Caco-2 (cell line): Measurements from ENCODE around the gene CFAP77. TPM values are rescaled to one million over a fixed set of nuclear protein-coding genes. Genes with fewer than 3 reads are reported as not detected.
"Not testable (repeated sequence)": the region's sequence is repeated elsewhere in the genome, so short reads cannot be mapped to it uniquely, and the experiment has no call there.

ENCODE experiments used
- BruUV-seq: library from RNA; stranded (reverse); fragments of 400-500 nt; replicated peaks from 2 replicates; lab custom pipeline; 2021; lab: Mats Ljungman, UMichigan
- CTCF ChIA-PET: fragments of 300-600 bp; sonication (Branson Sonifier 250); formaldehyde crosslinking; loops from one replicate; lab custom pipeline; 2022; ENCODE audit warnings: antibody characterized with exemption; lab: Charles Lee
- POLR2A ChIA-PET: fragments of 300-600 bp; sonication (Branson Sonifier 250); formaldehyde crosslinking; loops from one replicate; lab custom pipeline; 2022; ENCODE audit warnings: antibody characterized with exemption; lab: Charles Lee
- DNase-seq, 2 experiments: peaks; one replicate each; pipeline versions ENCODE4 v3.0.0 to v3.0.0-alpha.2; 2020 to 2022
- H3K27me3 ChIP-seq: replicated peaks from 2 replicates; pipeline ENCODE4 v1.6.0; 2011; ENCODE audit warnings: low read length; ENCODE audit not compliant: control insufficient read depth, insufficient read depth
- H3K36me3 ChIP-seq: 2 replicates; pipeline ENCODE4 v1.5.1; 2011; ENCODE audit warnings: low read length; ENCODE audit not compliant: control insufficient read depth, insufficient read depth
- H3K4me1 ChIP-seq: fragments of 250-450 bp; sonication (Bioruptor Pico); 2 replicates; pipeline ENCODE4 v1.5.1; 2020; ENCODE audit warnings: mild to moderate bottlenecking
- H3K4me3 ChIP-seq: 2 replicates; pipeline ENCODE4 v1.5.1; 2011; ENCODE audit warnings: low read depth, mild to moderate bottlenecking, control low read depth, low read length
- H3K9me3 ChIP-seq: fragments of 250-450 bp; sonication (Bioruptor Pico); 2 replicates; pipeline ENCODE4 v1.5.1; 2020; ENCODE audit warnings: mild to moderate bottlenecking, moderate library complexity
- H3K27ac Mint-ChIP-seq: one replicate; pipeline ENCODE4 v1.8.0; 2022; ENCODE audit warnings: mixed read lengths; ENCODE audit not compliant: unreplicated experiment
- H3K27me3 Mint-ChIP-seq: one replicate; pipeline ENCODE4 v1.8.0; 2022; ENCODE audit warnings: mixed read lengths; ENCODE audit not compliant: insufficient read depth, unreplicated experiment
- H3K36me3 Mint-ChIP-seq: one replicate; pipeline ENCODE4 v1.8.0; 2022; ENCODE audit warnings: mild to moderate bottlenecking, mixed read lengths; ENCODE audit not compliant: insufficient read depth, unreplicated experiment
- H3K4me1 Mint-ChIP-seq: one replicate; pipeline ENCODE4 v1.8.0; 2022; ENCODE audit warnings: low read depth, mixed read lengths; ENCODE audit not compliant: unreplicated experiment
- H3K4me3 Mint-ChIP-seq: one replicate; pipeline ENCODE4 v1.8.0; 2022; ENCODE audit warnings: mild to moderate bottlenecking, moderate library complexity, mixed read lengths; ENCODE audit not compliant: unreplicated experiment
- H3K9me3 Mint-ChIP-seq: one replicate; pipeline ENCODE4 v1.8.0; 2022; ENCODE audit warnings: mixed read lengths; ENCODE audit not compliant: unreplicated experiment
- CTCF ChIP-seq, 2 experiments: fragments of 200-600 bp in 1 of 2; IDR thresholded peaks; 1 replicate in 1 of 2; 2 replicates in 1 of 2; pipeline versions ENCODE4 v1.5.1 to v1.8.0; 2011 to 2022; ENCODE audit warnings: antibody characterized with exemption in 1 of 2, control low read depth in 1 of 2, inconsistent platforms in 1 of 2, low read depth in 1 of 2, low read length in 1 of 2, mild to moderate bottlenecking in 1 of 2, moderate library complexity in 1 of 2; ENCODE audit not compliant: insufficient read depth in 1 of 2, severe bottlenecking in 1 of 2, unreplicated experiment in 1 of 2
- intact Hi-C: fragments of 100-400 bp; cut with micrococcal nuclease; formaldehyde crosslinking; loops from one replicate; pipeline ENCODE4 v1.10.0; 2022; ENCODE audit not compliant: unreplicated experiment
- total RNA-seq: library from RNA; stranded (reverse); gene quantifications from 2 replicates; pipeline ENCODE4 v1.2.3, GENCODE V29; 2022

The CFAP77 gene
- total RNA-seq, 1 experiment from 2014 or later, result not detected

- H3K27me3 ChIP-seq, result no peaks in the 10 kb centered on the region
- Mint-ChIP-seq H3K4me3 (no peak overlapping the region), H3K27ac (no peak overlapping the region), H3K36me3 (no peaks in the 10 kb centered on the region), H3K9me3 (no peaks in the 10 kb centered on the region), H3K4me1 (no peaks in the 10 kb centered on the region), H3K27me3 (peaks cover 23% of the 10 kb centered on the region)
- H3K4me1 ChIP-seq, result no peaks in the 10 kb centered on the region
- POLR2A ChIA-PET, result no interaction called here
- intact Hi-C loops, result no loop called here
- CTCF ChIA-PET, result no interaction called here
- DNase-seq, result no peak
- H3K36me3 ChIP-seq, result no peaks in the 10 kb centered on the region
- no TSS peak for BruUV-seq
- no peak overlapping the region for H3K4me3 ChIP-seq
- TF ChIP-seq CTCF (IDR thresholded peaks at IDR 0.05; ENCODE audit: insufficient read depth in 1 of 2, low read depth in 1 of 2, low read length in 1 of 2, severe bottlenecking in 1 of 2, unreplicated experiment in 1 of 2), result no peak
- H3K9me3 ChIP-seq, result no peaks in the 10 kb centered on the region
Observed at GRCh38 chr9:132564526-132564925, 154.5 kb downstream of the CFAP77 start.

GRCh38 chr9:132568787-132569186 is 158.8 kb downstream of the CFAP77 start:
- H3K36me3 Mint-ChIP-seq, H3K9me3 ChIP-seq, H3K9me3 Mint-ChIP-seq, H3K4me1 Mint-ChIP-seq, H3K4me1 ChIP-seq, intact Hi-C loops, POLR2A ChIA-PET, DNase-seq, CTCF ChIA-PET, H3K27me3 ChIP-seq, H3K27me3 Mint-ChIP-seq, BruUV-seq, H3K27ac Mint-ChIP-seq, H3K36me3 ChIP-seq, H3K4me3 Mint-ChIP-seq, H3K4me3 ChIP-seq: not testable (repeated sequence)

- peaks cover 13% of the 10 kb centered on the region for H3K27me3 Mint-ChIP-seq
- TF ChIP-seq CTCF (IDR thresholded peaks at IDR 0.05; ENCODE audit: insufficient read depth in 1 of 2, low read depth in 1 of 2, low read length in 1 of 2, severe bottlenecking in 1 of 2, unreplicated experiment in 1 of 2), result no peak
- H3K4me3 Mint-ChIP-seq, result no peak overlapping the region
- Histone ChIP-seq H3K4me1 (no peaks in the 10 kb centered on the region), H3K4me3 (no peak overlapping the region), H3K27me3 (no peaks in the 10 kb centered on the region), H3K9me3 (no peaks in the 10 kb centered on the region), H3K36me3 (no peaks in the 10 kb centered on the region)
- ChIA-PET CTCF (interaction anchor here (0.6 to 1.0 kb wide), 2 partner anchors 161 to 162 kb away, joined by 3 read pairs; partner anchors contain the start of gene CFAP77), POLR2A (interaction anchor here (0.6 kb wide), 1 partner anchor 459 kb away, joined by 3 read pairs; the partner anchor contains the start of gene GTF3C5)
- H3K9me3 Mint-ChIP-seq, result no peaks in the 10 kb centered on the region
- intact Hi-C loops, result no loop called here
- no peaks in the 10 kb centered on the region for H3K4me1 Mint-ChIP-seq
- no peak overlapping the region for H3K27ac Mint-ChIP-seq
- H3K36me3 Mint-ChIP-seq, result no peaks in the 10 kb centered on the region
- BruUV-seq, result no TSS peak
- no peak for DNase-seq
Observed at GRCh38 chr9:132571806-132572600, 162.0 kb downstream of the CFAP77 start.
